ENCODE results near the gene MPO.

The MPO gene

GRCh38 chr17:58277802-58278595 is 2.7 kb downstream of the MPO start:
- no peak overlapping the region for H3K9ac ChIP-seq (ENCODE audit: low read length)
- H3K36me3 ChIP-seq (ENCODE audit: control insufficient read depth, insufficient read depth, low read length): no peaks in the 10 kb centered on the region
- H3K9me3 ChIP-seq (ENCODE audit: control insufficient read depth, low read length): no peaks in the 10 kb centered on the region
- no peak overlapping the region for H3K4me3 ChIP-seq (ENCODE audit: low read length)
- H3K4me1 ChIP-seq (ENCODE audit: control insufficient read depth, insufficient read depth, low read length): peaks cover 4% of the 10 kb centered on the region
- peaks cover 22% of the 10 kb centered on the region for H3K27me3 ChIP-seq (ENCODE audit: control insufficient read depth, insufficient read depth, low read length)

- no peak overlapping the region for H3K9ac ChIP-seq (ENCODE audit: low read length)
- H3K4me3 ChIP-seq (ENCODE audit: low read length): no peak overlapping the region
- H3K36me3 ChIP-seq (ENCODE audit: control insufficient read depth, insufficient read depth, low read length): no peaks in the 10 kb centered on the region
- peaks cover 4% of the 10 kb centered on the region for H3K4me1 ChIP-seq (ENCODE audit: control insufficient read depth, insufficient read depth, low read length)
- H3K27me3 ChIP-seq (ENCODE audit: control insufficient read depth, insufficient read depth, low read length): peaks cover 22% of the 10 kb centered on the region
- H3K9me3 ChIP-seq (ENCODE audit: control insufficient read depth, low read length): no peaks in the 10 kb centered on the region
Measured at GRCh38 chr17:58277107-58277801, 3.5 kb downstream of the MPO start.

GRCh38 chr17:58276423-58276822 is 4.3 kb downstream of the MPO start:
- no peaks in the 10 kb centered on the region for H3K36me3 ChIP-seq (ENCODE audit: control insufficient read depth, insufficient read depth, low read length)

GRCh38 chr17:58275417-58275816 is 5.3 kb downstream of the MPO start:
- Histone ChIP-seq H3K36me3 (ENCODE audit: control insufficient read depth, insufficient read depth, low read length) (no peaks in the 10 kb centered on the region), H3K9me3 (ENCODE audit: control insufficient read depth, low read length) (no peaks in the 10 kb centered on the region), H3K4me3 (ENCODE audit: low read length) (no peak overlapping the region), H3K4me1 (ENCODE audit: control insufficient read depth, insufficient read depth, low read length) (peaks cover 4% of the 10 kb centered on the region), H3K27me3 (ENCODE audit: control insufficient read depth, insufficient read depth, low read length) (peaks cover 18% of the 10 kb centered on the region), H3K9ac (ENCODE audit: low read length) (no peak overlapping the region)

More at GRCh38 chr17:58276423-58276822, 4.3 kb downstream of the MPO start:
- no peak overlapping the region for H3K4me3 ChIP-seq (ENCODE audit: low read length)
- no peak overlapping the region for H3K9ac ChIP-seq (ENCODE audit: low read length)
- H3K27me3 ChIP-seq (ENCODE audit: control insufficient read depth, insufficient read depth, low read length): peaks cover 22% of the 10 kb centered on the region
- H3K9me3 ChIP-seq (ENCODE audit: control insufficient read depth, low read length): no peaks in the 10 kb centered on the region
- peaks cover 4% of the 10 kb centered on the region for H3K4me1 ChIP-seq (ENCODE audit: control insufficient read depth, insufficient read depth, low read length)

- H3K4me3 ChIP-seq (ENCODE audit: low read length): no peak overlapping the region
- H3K27me3 ChIP-seq (ENCODE audit: control insufficient read depth, insufficient read depth, low read length): no peaks in the 10 kb centered on the region
- H3K4me1 ChIP-seq (ENCODE audit: control insufficient read depth, insufficient read depth, low read length): no peaks in the 10 kb centered on the region
- H3K9ac ChIP-seq (ENCODE audit: low read length): no peak overlapping the region
- no peaks in the 10 kb centered on the region for H3K36me3 ChIP-seq (ENCODE audit: control insufficient read depth, insufficient read depth, low read length)
- no peaks in the 10 kb centered on the region for H3K9me3 ChIP-seq (ENCODE audit: control insufficient read depth, low read length)
Measured at GRCh38 chr17:58273453-58274104, 7.2 kb downstream of the MPO start.

- Histone ChIP-seq H3K4me1 (ENCODE audit: control insufficient read depth, insufficient read depth, low read length) (no peaks in the 10 kb centered on the region), H3K9me3 (ENCODE audit: control insufficient read depth, low read length) (no peaks in the 10 kb centered on the region), H3K27me3 (ENCODE audit: control insufficient read depth, insufficient read depth, low read length) (no peaks in the 10 kb centered on the region), H3K4me3 (ENCODE audit: low read length) (no peak overlapping the region), H3K9ac (ENCODE audit: low read length) (no peak overlapping the region), H3K36me3 (ENCODE audit: control insufficient read depth, insufficient read depth, low read length) (no peaks in the 10 kb centered on the region)
Measured at GRCh38 chr17:58272367-58273280, 8.1 kb downstream of the MPO start.

- Histone ChIP-seq H3K27me3 (ENCODE audit: control insufficient read depth, insufficient read depth, low read length) (no peaks in the 10 kb centered on the region), H3K9me3 (ENCODE audit: control insufficient read depth, low read length) (no peaks in the 10 kb centered on the region), H3K4me3 (ENCODE audit: low read length) (no peak overlapping the region), H3K9ac (ENCODE audit: low read length) (no peak overlapping the region), H3K36me3 (ENCODE audit: control insufficient read depth, insufficient read depth, low read length) (no peaks in the 10 kb centered on the region), H3K4me1 (ENCODE audit: control insufficient read depth, insufficient read depth, low read length) (no peaks in the 10 kb centered on the region)
Measured at GRCh38 chr17:58271216-58271931, 9.4 kb downstream of the MPO start.

GRCh38 chr17:58270476-58271215 is 10.1 kb downstream of the MPO start:
- Histone ChIP-seq H3K9me3 (ENCODE audit: control insufficient read depth, low read length) (no peaks in the 10 kb centered on the region), H3K4me3 (ENCODE audit: low read length) (no peak overlapping the region), H3K27me3 (ENCODE audit: control insufficient read depth, insufficient read depth, low read length) (peaks cover 4% of the 10 kb centered on the region), H3K4me1 (ENCODE audit: control insufficient read depth, insufficient read depth, low read length) (no peaks in the 10 kb centered on the region), H3K36me3 (ENCODE audit: control insufficient read depth, insufficient read depth, low read length) (no peaks in the 10 kb centered on the region), H3K9ac (ENCODE audit: low read length) (no peak overlapping the region)

- Histone ChIP-seq H3K27me3 (ENCODE audit: control insufficient read depth, insufficient read depth, low read length) (peaks cover 4% of the 10 kb centered on the region), H3K9ac (ENCODE audit: low read length) (no peak overlapping the region), H3K4me3 (ENCODE audit: low read length) (no peak overlapping the region), H3K9me3 (ENCODE audit: control insufficient read depth, low read length) (no peaks in the 10 kb centered on the region), H3K36me3 (ENCODE audit: control insufficient read depth, insufficient read depth, low read length) (no peaks in the 10 kb centered on the region), H3K4me1 (ENCODE audit: control insufficient read depth, insufficient read depth, low read length) (no peaks in the 10 kb centered on the region)
Measured at GRCh38 chr17:58269557-58270291, 11.0 kb downstream of the MPO start.

- Histone ChIP-seq H3K36me3 (ENCODE audit: control insufficient read depth, insufficient read depth, low read length) (no peaks in the 10 kb centered on the region), H3K4me3 (ENCODE audit: low read length) (no peak overlapping the region), H3K9ac (ENCODE audit: low read length) (no peak overlapping the region), H3K27me3 (ENCODE audit: control insufficient read depth, insufficient read depth, low read length) (peaks cover 4% of the 10 kb centered on the region), H3K9me3 (ENCODE audit: control insufficient read depth, low read length) (no peaks in the 10 kb centered on the region), H3K4me1 (ENCODE audit: control insufficient read depth, insufficient read depth, low read length) (no peaks in the 10 kb centered on the region)
Measured at GRCh38 chr17:58268774-58269556, 11.8 kb downstream of the MPO start.

Measured in mucosa of stomach (tissue), 1 donor.